Activated CD4-positive, CD25-positive, alpha-beta regulatory T cell treated with anti-CD3 and anti-CD28 coated beads, Interleukin-2, amount 50 U/mL, for 16 hours (primary cell): ENCODE results near the gene B3GALNT2.
"Not testable (repeated sequence)": the region's sequence is repeated elsewhere in the genome, so short reads cannot be mapped to it uniquely, and the experiment has no call there.

Experiments used
- DNase-seq: peaks from one replicate; pipeline ENCODE4 v3.0.0-alpha.2; 2020; ENCODE audit warnings: low read depth, low spot score

Gene B3GALNT2

GRCh38 chr1:235503403-235504121, 690 bp downstream of the B3GALNT2 start:
- DNase-seq, result peak; percentile 6

- DNase-seq, result no peak
Measured at GRCh38 chr1:235502601-235503402, 1.4 kb downstream of the B3GALNT2 start.

GRCh38 chr1:235500971-235501540, 3.2 kb downstream of the B3GALNT2 start:
- DNase-seq, result no peak

- DNase-seq, result no peak
Measured at GRCh38 chr1:235495551-235495950, 8.7 kb downstream of the B3GALNT2 start.

- no peak for DNase-seq
Measured at GRCh38 chr1:235495030-235495429, 9.2 kb downstream of the B3GALNT2 start.

DNA sequence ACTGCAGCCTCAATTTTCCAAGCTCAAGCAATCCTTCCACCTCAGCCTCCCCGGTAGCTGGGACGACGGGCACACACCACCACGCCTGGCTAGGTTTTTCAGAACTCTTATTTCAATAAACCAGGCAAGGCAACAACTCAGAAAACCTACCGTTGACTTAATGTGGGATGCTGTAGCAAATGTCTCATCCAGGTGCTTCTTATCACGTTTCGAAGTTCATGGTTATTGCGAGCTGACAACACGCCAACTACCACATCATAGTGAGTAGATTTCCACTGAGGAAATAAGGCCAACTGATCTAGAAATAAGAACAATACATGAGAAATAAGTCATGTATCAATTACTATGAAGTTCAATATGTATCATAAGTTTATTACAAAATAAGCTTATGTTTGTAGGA, 9.7 kb downstream of the B3GALNT2 start:
- DNase-seq, result no peak

DNA sequence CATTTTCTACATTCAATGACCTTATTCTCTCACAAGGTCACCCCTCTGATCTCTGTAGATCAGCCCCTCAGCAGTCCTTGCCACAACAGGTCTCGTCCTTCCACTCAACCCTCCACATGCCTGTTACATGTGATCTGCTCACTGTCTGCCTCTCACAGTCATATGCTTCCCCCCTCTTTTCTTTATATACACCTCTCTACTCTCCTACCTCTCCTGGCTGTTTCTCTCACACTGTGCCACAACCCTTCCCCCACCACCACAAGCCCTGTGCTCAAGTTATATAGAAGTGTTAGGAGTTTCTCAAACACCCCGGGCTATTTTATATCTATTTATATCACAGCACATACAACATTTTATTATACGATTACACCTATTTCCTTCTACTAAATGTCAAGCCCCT, 12.6 kb downstream of the B3GALNT2 start:
- DNase-seq, result no peak

DNA sequence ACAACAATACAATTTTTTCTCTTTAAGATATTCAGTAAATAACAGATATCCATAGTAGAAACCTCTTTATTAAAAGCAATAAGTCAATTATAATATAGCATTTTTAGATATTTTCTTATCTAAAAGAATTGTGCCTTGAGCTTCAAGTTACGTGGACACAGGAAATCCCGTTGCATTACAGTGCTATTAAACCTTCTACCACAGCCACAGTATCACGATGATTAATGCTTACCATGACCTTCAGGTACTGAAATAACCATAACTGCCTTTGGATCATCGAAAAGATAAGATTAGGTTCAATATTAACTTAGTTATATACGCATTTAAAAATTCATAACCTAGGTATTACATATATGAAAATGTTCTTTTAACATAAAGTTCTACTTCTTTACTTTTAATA, 17.9 kb downstream of the B3GALNT2 start:
- no peak for DNase-seq

DNA sequence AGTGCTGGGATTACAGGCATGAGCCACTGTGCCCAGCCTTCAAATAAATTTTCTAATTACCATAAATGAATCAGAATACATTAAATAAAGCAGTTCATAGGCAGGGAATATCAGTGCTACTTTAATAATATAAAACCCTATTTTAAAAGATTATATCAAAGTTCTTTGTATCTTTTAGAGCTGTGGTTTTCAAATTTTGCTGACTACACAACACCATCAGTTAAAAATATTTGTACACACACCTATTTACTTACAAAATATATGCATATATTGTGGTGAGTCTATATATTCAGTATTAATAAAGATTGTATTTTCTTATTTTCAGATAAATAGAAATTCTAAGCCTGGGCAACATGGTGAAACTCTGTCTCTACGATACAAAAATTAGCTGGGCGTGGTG, 18.7 kb downstream of the B3GALNT2 start:
- no peak for DNase-seq

DNA sequence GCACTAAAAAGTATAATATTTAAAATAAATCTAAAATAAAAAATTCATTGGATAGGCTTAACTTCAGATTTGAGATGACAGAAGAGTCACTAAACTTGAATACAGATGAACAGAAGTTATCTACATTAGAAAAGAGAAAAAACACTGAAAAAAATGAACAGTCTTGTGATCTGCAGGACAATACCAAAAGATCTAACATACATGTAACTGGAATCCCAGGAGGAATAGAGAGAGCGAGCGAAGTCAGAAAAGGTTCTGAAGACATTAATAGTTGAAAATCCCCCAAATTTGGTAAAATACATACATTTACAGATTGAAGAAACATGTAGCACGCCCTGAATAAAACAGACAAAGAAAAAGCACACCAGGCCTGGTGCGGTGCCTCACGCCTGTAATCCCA, 21.2 kb downstream of the B3GALNT2 start:
- no peak for DNase-seq

GRCh38 chr1:235473806-235474205, 30.4 kb downstream of the B3GALNT2 start:
- DNase-seq, result no peak

GRCh38 chr1:235470741-235471439, 33.4 kb downstream of the B3GALNT2 start:
- DNase-seq, result no peak

DNA sequence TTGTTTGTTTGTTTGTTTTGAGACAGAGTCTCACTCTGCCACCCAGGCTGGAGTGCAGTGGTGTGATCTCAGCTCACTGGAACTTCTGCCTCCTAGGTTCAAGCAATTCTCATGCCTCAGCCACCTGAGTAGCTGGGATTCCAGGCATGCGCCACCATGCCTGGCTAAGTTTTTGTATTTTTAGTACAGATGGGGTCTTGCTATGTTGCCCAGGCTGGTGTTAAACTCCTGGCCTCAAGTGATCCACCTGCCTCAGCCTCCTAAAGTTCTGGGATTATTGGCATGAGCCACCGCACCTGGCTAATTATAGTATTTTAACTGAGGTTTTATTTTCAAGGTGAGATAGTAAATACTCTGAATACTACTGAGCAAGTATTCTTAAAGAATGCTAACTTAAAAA, 34.4 kb downstream of the B3GALNT2 start:
- DNase-seq, result not testable (repeated sequence)

DNA sequence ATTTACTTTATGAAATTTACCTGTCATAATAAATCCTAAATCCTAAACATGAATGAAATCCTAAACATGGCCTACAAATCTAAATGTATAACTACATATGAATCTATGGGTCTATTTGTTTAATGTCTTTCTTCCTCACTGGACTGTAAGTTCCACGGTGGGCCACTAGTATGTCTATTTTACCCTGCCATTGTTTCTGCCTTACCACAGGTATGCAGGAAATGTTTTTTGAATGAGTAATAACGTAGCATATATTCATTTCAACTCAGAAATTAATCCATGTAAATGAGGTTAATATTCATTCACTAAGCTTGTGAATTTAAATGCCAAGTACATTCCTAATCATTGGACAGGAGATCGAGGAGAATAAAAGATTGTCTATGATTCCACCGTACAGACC, 35.3 kb downstream of the B3GALNT2 start:
- no peak for DNase-seq

DNA sequence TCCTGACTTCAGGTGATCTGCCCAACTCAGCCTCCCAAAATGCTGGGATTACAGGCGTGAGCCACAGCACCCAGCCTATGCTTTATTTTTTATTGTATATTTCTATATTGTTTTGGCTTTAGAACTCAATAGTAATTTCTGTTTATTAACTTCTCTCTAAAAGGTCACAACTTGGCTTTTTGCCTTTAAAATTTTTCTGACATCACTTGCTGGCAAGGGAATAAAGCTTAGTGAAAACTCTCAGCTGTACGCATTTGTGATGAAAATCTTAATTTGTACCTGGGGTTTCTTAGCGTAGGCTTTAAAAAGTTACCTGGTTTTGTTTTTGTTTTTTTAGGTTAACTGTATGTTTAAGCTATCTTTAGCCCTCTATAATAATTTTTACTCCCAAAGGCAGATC, 36.2 kb downstream of the B3GALNT2 start:
- DNase-seq, result no peak

DNA sequence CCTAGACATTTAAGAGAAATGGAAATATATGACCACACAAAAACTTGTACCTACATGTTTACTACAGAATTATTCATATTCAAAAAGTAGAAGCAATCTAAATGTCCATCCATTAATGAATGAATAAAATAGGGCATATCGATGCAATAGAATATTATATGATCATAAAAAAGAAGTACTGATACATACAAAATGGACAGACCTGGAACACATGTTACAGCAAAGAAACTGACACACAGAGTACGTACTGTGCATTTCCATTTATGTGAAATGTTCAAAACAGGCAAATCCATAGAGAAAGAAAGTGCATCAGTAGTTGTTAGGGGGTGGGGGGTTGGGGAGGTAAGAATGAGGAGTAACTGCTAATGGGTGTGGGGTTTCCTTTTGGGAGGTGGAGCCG, 39.2 kb downstream of the B3GALNT2 start:
- DNase-seq, result no peak

GRCh38 chr1:235462832-235463231, 41.4 kb downstream of the B3GALNT2 start:
- DNase-seq, result not testable (repeated sequence)

DNA sequence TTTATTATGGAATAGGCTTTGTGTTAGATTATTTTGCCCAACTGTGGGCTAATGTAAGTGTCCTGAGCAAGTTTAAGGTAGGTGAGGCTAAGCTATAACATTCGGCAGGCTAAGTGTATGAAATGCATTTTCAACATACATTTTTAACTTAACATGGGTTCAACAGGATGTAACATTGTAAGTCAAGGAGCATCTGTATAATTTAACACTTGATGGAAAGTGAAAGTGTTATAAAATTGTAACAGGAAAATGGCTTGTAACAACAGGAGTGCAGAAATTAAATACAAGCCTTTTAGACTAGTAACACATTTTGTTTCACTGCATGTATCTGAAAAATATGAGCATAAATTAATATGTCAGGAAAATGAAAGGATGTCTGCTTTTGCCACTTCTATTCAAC, 42.3 kb downstream of the B3GALNT2 start:
- no peak for DNase-seq

DNA sequence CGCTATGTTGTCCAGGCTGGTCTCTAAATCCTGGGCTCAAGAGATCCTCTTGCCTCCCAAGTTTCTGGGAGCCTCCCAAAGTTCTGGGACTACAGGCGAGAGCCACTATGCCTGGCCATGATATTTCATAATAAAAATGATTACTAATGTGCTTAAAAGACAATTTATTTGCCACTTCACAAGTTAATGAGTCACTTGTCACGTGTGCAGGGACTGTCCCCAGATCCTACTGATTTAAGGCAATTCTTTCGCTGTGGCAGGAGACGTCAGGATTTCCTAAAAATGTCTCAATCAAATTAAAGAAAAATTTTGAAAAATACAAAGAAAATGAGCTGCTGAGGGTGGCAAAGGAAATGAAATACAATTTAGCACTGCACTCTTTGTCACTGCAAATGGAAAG, 43.5 kb downstream of the B3GALNT2 start:
- no peak for DNase-seq

GRCh38 chr1:235457856-235458255, 46.4 kb downstream of the B3GALNT2 start:
- DNase-seq, result not testable (repeated sequence)

GRCh38 chr1:235455823-235456222, 48.4 kb downstream of the B3GALNT2 start:
- no peak for DNase-seq

DNA sequence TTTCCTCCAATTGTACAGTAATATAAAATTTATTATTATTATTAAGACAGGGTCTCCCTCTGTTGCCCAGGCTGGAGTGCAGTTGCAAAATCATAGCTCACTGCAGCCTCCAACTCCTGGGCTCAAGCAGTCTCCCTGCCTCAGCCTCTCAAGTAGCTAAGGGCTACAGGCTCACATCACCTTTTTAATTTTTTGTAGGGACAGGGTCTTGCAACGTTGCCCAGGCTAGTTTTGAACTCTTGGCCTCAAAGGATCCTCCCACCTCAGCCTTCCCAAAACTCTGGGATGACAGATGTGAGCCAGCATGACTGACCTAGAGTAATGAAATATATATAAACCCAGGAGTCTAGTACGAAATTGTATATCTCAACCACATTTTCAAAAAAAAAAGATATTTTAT, 49.2 kb downstream of the B3GALNT2 start:
- DNase-seq, result no peak
